GM12891 (cell line): ENCODE data around the gene SMIM5.

Experiments used
- PAX5 ChIP-seq: IDR thresholded peaks from 2 replicates; pipeline ENCODE4 v1.6.1; 2011; ENCODE audit warnings: low read length, moderate library complexity, mild to moderate bottlenecking; ENCODE audit not compliant: insufficient read depth, severe bottlenecking
- POLR2A ChIP-seq: IDR thresholded peaks from 2 replicates; pipeline ENCODE4 v1.6.1; 2011; ENCODE audit warnings: low read depth, low read length, control low read depth
- POLR2AphosphoS5 ChIP-seq: IDR thresholded peaks from 2 replicates; pipeline ENCODE4 v1.6.1; 2011; ENCODE audit warnings: low read depth, low read length, control low read depth
- SPI1 ChIP-seq: IDR thresholded peaks from 2 replicates; pipeline ENCODE4 v1.6.1; 2011; ENCODE audit warnings: low read depth, low read length, control low read depth
- TAF1 ChIP-seq: IDR thresholded peaks from 2 replicates; pipeline ENCODE4 v1.6.1; 2011; ENCODE audit warnings: low read depth, low read length, control low read depth

- TF ChIP-seq POLR2A (no peak), TAF1 (no peak), POLR2AphosphoS5 (no peak), PAX5 (no peak), SPI1 (no peak)
These were observed 51.7 kb downstream of the SMIM5 start for GRCh38 chr17:75684924-75685323.
